Measurements from ENCODE around the gene TMEM106C. TPM values are rescaled to one million over a fixed set of nuclear protein-coding genes. Genes with fewer than 3 reads are reported as not detected.

TMEM106C gene
- total RNA-seq, 1 donor from 2014 or later = 169 TPM

- Mint-ChIP-seq H3K9me3 (no peaks in the 10 kb centered on the region), H3K4me1 (ENCODE audit: low read depth) (peaks cover 7% of the 10 kb centered on the region), H3K36me3 (ENCODE audit: low read depth) (no peaks in the 10 kb centered on the region), H3K4me3 (ENCODE audit: low read depth) (no peak overlapping the region), H3K27ac (no peak overlapping the region), H3K27me3 (ENCODE audit: low read depth) (peaks cover 23% of the 10 kb centered on the region)
- intact Hi-C loops (cut with micrococcal nuclease) = no loop called here
- no peak for DNase-seq (ENCODE audit: low spot score)
Observed at GRCh38 chr12:47941871-47942613, 21.4 kb upstream of the TMEM106C start.

- Mint-ChIP-seq H3K4me1 (ENCODE audit: low read depth) (peaks cover 7% of the 10 kb centered on the region), H3K27me3 (ENCODE audit: low read depth) (peaks cover 16% of the 10 kb centered on the region), H3K36me3 (ENCODE audit: low read depth) (no peaks in the 10 kb centered on the region), H3K4me3 (ENCODE audit: low read depth) (no peak overlapping the region), H3K27ac (no peak overlapping the region), H3K9me3 (no peaks in the 10 kb centered on the region)
- intact Hi-C loops (cut with micrococcal nuclease) = no loop called here
- DNase-seq (ENCODE audit: low spot score) = no peak
Observed at GRCh38 chr12:47942614-47943225, 20.7 kb upstream of the TMEM106C start.

DNA sequence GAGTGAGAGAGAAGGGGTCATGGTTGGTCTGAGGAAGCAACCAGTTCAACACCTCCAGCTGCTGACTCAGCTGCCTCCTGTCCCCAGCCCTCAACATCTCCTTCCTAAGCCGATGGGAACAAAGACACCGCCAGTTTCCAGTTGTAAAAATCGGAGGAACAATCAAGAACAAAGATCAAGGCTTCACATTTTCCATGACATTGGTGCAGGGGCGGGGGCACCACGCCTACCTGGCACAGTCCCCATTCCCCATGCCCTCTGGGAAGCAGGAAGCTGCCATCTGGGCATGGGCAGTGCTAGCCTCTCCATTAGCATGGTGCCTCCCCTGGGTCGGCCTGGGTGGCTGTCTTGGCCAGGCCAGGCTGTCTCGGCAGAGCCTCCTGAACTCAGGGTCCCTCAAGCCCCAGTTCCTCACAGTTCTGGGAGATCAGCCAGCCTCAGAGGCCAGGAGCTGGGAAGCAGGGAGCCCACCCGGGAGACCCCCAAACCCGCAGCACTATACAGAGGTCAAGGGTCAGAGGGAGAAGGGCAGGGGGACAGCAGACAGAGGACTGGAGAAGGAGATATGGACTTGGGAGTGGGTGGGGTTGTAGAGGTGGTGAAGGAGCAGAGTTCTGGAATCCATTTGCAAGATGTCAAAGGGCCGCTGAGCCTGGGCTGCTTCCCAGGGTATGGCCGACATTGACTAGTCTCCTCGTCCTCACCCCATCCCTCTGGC is 19.6 kb upstream of the TMEM106C start:
- Mint-ChIP-seq H3K36me3 (ENCODE audit: low read depth) (no peaks in the 10 kb centered on the region), H3K27ac (no peak overlapping the region), H3K4me1 (ENCODE audit: low read depth) (peaks cover 8% of the 10 kb centered on the region), H3K9me3 (no peaks in the 10 kb centered on the region), H3K27me3 (ENCODE audit: low read depth) (peaks cover 16% of the 10 kb centered on the region), H3K4me3 (ENCODE audit: low read depth) (no peak overlapping the region)
- DNase-seq (ENCODE audit: low spot score) = no peak
- intact Hi-C loops (cut with micrococcal nuclease) = no loop called here

DNA sequence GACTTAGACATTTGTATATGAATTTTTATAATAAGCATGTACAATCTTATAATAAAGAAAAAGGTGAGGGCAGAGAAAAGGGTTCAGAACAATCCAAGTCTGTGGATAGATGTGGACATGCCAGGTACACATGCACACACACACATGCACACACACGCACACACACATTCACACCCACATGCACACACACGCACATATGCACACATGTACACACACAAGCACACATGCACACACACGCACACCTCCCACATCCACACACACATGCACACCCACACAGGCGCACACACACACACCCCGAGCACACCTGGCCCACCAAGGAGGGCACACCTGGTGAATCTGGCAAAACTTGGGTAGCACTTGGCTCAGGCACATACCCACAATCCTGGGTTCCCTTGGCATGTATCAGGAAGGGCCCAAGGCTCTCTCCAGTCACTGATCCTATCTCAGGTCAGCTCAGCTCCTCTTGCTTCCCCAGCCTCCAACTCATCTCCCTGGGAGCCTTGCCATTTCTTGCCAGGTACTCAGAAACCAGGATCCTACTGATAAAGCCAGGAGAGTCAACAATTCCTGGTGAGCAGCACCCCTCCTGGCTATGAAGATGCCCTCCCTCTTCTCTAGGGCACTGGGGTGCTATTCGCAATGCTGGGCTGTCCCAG is 18.6 kb upstream of the TMEM106C start:
- no peak for DNase-seq (ENCODE audit: low spot score)
- Mint-ChIP-seq H3K27ac (no peak overlapping the region), H3K4me1 (ENCODE audit: low read depth) (peaks cover 17% of the 10 kb centered on the region), H3K36me3 (ENCODE audit: low read depth) (no peaks in the 10 kb centered on the region), H3K27me3 (ENCODE audit: low read depth) (peaks cover 14% of the 10 kb centered on the region), H3K9me3 (no peaks in the 10 kb centered on the region), H3K4me3 (ENCODE audit: low read depth) (no peak overlapping the region)
- intact Hi-C loops (cut with micrococcal nuclease) = no loop called here

DNA sequence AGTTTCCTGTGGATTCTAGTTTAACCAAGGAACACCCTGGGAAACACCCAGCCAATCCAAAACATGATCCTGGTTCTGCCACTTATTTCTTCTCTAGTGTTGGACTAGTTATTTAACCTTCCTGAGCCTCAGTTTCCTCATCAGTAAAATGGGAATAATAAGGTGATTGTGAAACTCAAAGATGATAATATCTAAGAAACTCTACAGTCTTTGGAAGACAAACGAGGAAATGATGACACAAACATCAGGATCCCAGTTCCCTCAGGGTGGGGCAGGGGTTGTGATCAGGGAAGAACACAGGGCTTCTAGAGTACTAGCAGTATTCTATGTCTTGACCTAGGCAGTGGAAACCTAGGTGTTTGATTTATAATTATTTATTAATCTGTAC is 18.1 kb upstream of the TMEM106C start:
- Mint-ChIP-seq H3K27me3 (ENCODE audit: low read depth) (peaks cover 10% of the 10 kb centered on the region), H3K4me1 (ENCODE audit: low read depth) (peaks cover 17% of the 10 kb centered on the region), H3K36me3 (ENCODE audit: low read depth) (no peaks in the 10 kb centered on the region), H3K27ac (no peak overlapping the region), H3K4me3 (ENCODE audit: low read depth) (no peak overlapping the region), H3K9me3 (no peaks in the 10 kb centered on the region)
- DNase-seq (ENCODE audit: low spot score) = no peak
- intact Hi-C loops (cut with micrococcal nuclease) = no loop called here

- Mint-ChIP-seq H3K4me3 (ENCODE audit: low read depth) (no peak overlapping the region), H3K36me3 (ENCODE audit: low read depth) (no peaks in the 10 kb centered on the region), H3K27ac (peak overlapping the region; percentile 2), H3K4me1 (ENCODE audit: low read depth) (peaks cover 10% of the 10 kb centered on the region), H3K27me3 (ENCODE audit: low read depth) (no peaks in the 10 kb centered on the region), H3K9me3 (no peaks in the 10 kb centered on the region)
- no peak for DNase-seq (ENCODE audit: low spot score)
- intact Hi-C loops (cut with micrococcal nuclease) = no loop called here
Observed at GRCh38 chr12:47946413-47947323, 16.7 kb upstream of the TMEM106C start.

DNA sequence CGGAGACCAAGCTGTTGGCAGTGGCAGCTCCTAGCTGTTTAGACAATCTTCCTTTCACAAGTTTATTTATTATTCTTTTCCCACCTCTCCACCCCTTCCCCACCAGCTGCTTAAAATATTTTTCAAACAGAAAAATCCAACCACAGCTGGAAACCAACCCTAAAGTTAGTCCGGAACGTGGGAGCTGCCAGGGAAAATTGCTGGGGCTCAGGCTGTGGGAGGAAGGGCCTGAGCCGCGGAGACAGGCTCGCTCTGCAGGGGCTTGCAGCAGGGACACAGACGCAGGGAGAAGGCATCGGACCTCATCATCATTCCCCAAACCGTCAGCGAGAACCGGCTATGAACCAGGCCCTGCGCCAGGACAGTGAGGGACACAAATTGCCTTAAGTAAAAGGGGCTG is 16.1 kb upstream of the TMEM106C start:
- H3K4me1 Mint-ChIP-seq (ENCODE audit: low read depth) = peaks cover 10% of the 10 kb centered on the region
- no peaks in the 10 kb centered on the region for H3K36me3 Mint-ChIP-seq (ENCODE audit: low read depth)
- no peak for DNase-seq (ENCODE audit: low spot score)
- H3K9me3 Mint-ChIP-seq = no peaks in the 10 kb centered on the region
- H3K4me3 Mint-ChIP-seq (ENCODE audit: low read depth) = no peak overlapping the region
- intact Hi-C loops (cut with micrococcal nuclease) = no loop called here
- H3K27me3 Mint-ChIP-seq (ENCODE audit: low read depth) = no peaks in the 10 kb centered on the region
- no peak overlapping the region for H3K27ac Mint-ChIP-seq

GRCh38 chr12:47949441-47950341 is 13.7 kb upstream of the TMEM106C start:
- DNase-seq (ENCODE audit: low spot score) = peak; percentile 31
- Mint-ChIP-seq H3K27me3 (ENCODE audit: low read depth) (no peaks in the 10 kb centered on the region), H3K9me3 (no peaks in the 10 kb centered on the region), H3K27ac (peak overlapping the region; percentile 6), H3K36me3 (ENCODE audit: low read depth) (no peaks in the 10 kb centered on the region), H3K4me1 (ENCODE audit: low read depth) (peaks cover 17% of the 10 kb centered on the region), H3K4me3 (ENCODE audit: low read depth) (no peak overlapping the region)
- intact Hi-C loops (cut with micrococcal nuclease) = loop anchor here (1.0 to 2.0 kb wide), 2 partner anchors 45 to 89 kb away; partner anchors contain the start of gene VDR

GRCh38 chr12:47950856-47951468 is 12.4 kb upstream of the TMEM106C start:
- intact Hi-C loops (cut with micrococcal nuclease) = no loop called here
- Mint-ChIP-seq H3K27me3 (ENCODE audit: low read depth) (peaks cover 4% of the 10 kb centered on the region), H3K9me3 (no peaks in the 10 kb centered on the region), H3K4me1 (ENCODE audit: low read depth) (peaks cover 17% of the 10 kb centered on the region), H3K27ac (no peak overlapping the region), H3K4me3 (ENCODE audit: low read depth) (no peak overlapping the region), H3K36me3 (ENCODE audit: low read depth) (no peaks in the 10 kb centered on the region)
- no peak for DNase-seq (ENCODE audit: low spot score)

- Mint-ChIP-seq H3K27ac (no peak overlapping the region), H3K36me3 (ENCODE audit: low read depth) (no peaks in the 10 kb centered on the region), H3K27me3 (ENCODE audit: low read depth) (peaks cover 11% of the 10 kb centered on the region), H3K4me1 (ENCODE audit: low read depth) (peaks cover 13% of the 10 kb centered on the region), H3K4me3 (ENCODE audit: low read depth) (no peak overlapping the region), H3K9me3 (peaks cover 14% of the 10 kb centered on the region)
- intact Hi-C loops (cut with micrococcal nuclease) = no loop called here
- no peak for DNase-seq (ENCODE audit: low spot score)
Observed at GRCh38 chr12:47954058-47954457, 9.3 kb upstream of the TMEM106C start.

- peaks cover 14% of the 10 kb centered on the region for H3K9me3 Mint-ChIP-seq
- DNase-seq (ENCODE audit: low spot score) = no peak
- intact Hi-C loops (cut with micrococcal nuclease) = no loop called here
- H3K4me1 Mint-ChIP-seq (ENCODE audit: low read depth) = peaks cover 8% of the 10 kb centered on the region
- H3K27ac Mint-ChIP-seq = no peak overlapping the region
- peaks cover 11% of the 10 kb centered on the region for H3K27me3 Mint-ChIP-seq (ENCODE audit: low read depth)
- no peaks in the 10 kb centered on the region for H3K36me3 Mint-ChIP-seq (ENCODE audit: low read depth)
- H3K4me3 Mint-ChIP-seq (ENCODE audit: low read depth) = no peak overlapping the region
Observed at GRCh38 chr12:47954467-47955045, 8.8 kb upstream of the TMEM106C start.

All from activated T-helper 2 cell treated with anti-CD3 and anti-CD28 coated beads, Interferon-gamma antibody, Interleukin-2, Interleukin-4, amounts not matched to agents 10 μg/mL and 5 μg/mL and 100 μg/mL, durations not matched to agents 14 hours and 24 hours and 36 hours (primary cell).